Effector CD8-positive, alpha-beta T cell (primary cell): ENCODE measurements around the gene HTT-AS.
"Not testable (repeated sequence)": the region's sequence is repeated elsewhere in the genome, so short reads cannot be mapped to it uniquely, and the experiment has no call there.

ENCODE experiments used
- DNase-seq: peaks from one replicate; lab custom pipeline; 2025; lab: John Stamatoyannopoulos, UW

The HTT-AS gene

GRCh38 chr4:3051141-3051897, 23.0 kb downstream of the HTT-AS start:
- DNase-seq, result not testable (repeated sequence)

DNA sequence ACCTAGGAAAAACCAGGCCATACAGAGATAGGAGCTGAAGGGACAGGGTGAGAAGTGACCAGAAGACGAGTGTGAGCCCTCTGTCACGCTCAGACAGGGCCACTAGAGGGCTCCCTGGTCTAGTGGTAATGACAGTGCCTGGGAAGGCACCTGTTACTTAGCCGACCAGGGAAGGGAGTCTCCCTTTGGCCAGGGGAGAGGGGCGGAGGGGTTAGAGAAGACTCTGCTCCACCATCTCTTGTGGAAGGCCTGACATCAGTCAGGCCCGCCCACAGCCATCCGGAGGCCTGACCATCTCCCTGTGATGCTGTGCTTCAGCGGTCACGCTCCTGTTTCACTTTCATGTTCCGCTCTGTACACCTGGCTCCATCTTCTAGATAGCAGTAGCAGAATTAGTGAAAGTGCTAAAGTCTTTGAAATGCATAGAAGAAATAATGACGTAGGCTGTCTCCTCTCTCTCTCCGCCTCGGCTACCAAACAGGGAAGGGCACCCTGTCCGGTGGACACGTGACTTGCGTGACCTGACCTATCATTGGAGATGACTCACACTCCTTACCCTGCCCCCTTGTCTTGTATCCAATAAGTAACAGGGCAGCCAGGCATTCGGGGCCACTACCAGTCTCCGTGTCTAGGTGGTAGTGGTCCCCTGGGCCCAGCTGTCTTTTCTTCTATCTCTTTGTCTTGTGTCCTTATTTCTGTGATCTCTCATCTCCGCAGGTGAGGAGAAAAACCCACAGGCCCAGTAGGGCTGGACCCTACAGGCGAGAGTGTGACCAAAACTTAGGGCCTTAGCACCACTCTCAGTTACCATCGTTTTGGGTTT, 26.7 kb downstream of the HTT-AS start:
- DNase-seq, result peak; percentile 18

GRCh38 chr4:3046623-3047022, 27.7 kb downstream of the HTT-AS start:
- no peak for DNase-seq

GRCh38 chr4:3046162-3046561, 28.2 kb downstream of the HTT-AS start:
- DNase-seq, result no peak

DNA sequence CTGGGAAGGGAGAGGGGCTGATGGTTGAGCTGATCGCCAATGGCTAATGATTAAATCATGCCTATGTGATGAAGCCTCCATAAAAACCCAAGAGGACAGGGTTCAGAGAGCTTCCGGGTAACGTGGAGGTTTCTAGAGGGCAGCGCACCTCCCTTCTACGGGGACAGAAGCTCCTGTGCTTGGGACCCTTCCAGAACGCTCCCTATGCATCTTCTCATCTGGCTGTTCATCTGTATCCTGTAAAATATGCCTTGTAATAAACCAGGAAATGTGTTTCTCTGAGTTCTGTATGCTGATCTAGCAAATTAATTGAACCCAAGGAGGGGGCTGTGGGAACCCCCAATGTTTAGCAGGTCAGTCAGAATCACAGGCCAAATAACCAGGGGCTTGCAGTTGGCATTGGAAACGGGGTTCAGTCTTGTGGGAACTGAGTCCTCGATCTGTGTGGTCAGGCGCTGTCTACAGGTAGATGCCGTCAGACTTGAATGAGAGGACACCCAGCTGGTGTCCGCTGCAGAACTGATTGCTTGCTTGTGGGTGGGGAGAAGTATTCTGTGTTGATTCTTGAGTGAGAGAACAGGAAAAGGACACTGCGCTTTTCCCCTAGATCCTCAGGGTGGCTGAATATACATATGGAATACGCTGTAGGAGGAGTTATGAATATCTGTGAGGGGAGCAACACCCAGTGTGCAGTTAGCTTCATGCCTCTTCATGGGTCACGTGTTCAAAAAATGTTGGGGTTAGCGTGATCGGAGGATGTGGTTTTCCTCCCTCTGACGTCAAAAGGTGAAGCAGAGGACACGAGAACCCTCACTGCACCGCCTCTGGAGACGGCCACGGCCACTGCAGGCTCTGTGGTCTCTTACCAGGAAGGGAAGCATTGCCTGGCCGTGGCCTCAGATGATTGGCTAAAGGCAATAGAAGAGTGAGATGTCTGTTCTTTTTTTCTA, 29.2 kb downstream of the HTT-AS start:
- peak; percentile 34 for DNase-seq

DNA sequence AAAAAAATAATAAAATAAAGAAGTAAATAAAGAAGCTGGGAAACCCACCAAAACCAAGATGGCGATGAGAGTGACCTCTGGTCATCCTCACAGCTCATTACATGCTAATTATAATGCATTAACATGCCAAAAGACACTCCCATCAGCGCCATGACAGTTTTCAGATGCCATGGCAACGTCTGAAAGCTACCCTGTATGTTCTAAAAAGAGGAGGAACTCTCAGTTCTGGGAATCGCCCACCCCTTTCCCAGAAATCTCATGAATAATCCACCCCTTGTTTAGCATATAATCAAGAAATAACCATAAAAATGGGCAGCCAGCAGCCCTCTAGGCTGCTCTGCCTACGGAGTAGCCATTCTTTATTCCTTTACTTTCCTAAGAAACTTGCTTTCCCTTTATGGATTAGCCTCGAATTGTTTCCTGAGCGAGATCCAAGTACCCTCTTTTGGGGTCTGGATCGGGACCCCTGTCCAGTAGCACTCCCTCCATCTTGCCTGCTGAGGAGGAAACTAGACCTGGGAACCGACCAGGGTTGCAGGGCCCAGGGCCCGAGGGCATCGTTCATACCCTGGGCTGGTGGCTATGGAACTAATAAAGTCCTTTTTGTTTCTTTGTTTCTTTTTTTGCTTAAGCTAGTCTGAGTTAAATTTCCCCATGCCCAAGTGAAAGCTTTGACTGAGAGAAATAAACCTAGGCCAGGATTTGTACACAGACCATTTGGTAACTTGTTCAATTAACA, 30.9 kb downstream of the HTT-AS start:
- no peak for DNase-seq

DNA sequence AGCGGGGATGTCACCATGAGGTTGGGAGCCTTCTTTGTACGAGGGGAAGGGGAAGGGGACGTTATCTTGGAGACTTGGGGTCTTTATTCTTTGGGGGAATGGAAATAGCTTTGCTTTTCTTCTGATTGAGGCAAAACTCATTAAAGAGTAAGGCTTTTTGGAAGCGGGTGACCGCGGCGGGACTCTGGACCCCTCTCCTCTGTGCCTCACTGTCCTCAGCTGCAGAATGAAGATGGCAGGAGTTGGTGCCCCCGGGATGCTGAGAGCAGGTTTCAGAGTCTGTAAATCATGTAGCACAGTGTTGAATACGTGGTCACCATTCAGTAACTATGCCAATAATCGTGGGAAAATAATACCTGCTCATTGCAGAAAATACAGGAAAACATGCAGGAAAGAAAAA, 32.1 kb downstream of the HTT-AS start:
- DNase-seq, result no peak

DNA sequence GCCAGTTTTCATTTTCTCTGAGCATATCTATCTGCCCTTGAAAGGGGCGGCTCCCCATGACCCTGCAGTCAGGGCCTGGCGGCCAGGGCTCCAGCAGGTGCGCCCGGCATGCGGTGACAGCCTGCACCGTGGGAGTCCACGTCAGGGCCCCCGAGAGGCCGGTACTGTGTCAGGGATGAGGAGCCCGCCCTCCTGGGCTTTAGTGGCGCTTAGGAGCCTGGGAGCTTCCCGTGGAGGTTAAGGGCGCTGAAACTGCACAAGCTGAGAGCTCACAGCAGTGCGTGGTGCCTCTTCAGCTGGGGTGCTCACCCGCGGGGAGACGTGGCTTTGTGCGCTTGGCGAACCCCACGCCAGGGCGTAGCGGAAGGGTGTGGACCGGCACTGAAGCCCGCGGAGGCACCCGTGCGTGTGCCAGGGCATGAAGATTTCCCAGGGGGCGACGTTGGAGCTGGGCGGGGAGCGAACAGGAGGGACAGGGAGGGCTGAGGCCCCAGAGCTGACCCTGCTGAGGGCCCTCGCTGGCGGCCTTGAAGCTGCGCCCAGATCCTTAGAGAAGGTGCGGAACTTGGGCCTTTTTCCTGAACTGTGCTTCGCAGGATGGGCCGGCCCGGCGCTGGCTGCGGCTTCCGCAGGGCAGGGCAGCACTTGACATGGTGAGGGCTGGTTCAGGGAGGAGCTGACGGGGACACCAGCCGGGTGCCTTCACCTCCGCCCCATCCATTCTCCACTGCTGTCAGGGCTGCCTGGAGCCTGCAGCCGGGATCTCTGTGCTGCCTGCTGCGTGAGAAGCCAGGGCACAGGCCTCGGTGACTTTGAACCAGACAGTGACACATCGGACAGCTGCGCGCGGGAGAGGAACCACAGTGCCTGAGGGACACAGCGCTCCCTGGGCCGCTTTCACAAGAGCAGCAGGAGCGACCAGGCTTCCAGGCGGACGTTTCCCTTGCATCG, 32.9 kb downstream of the HTT-AS start:
- DNase-seq, result no peak

GRCh38 chr4:3040452-3041191, 33.7 kb downstream of the HTT-AS start:
- no peak for DNase-seq

DNA sequence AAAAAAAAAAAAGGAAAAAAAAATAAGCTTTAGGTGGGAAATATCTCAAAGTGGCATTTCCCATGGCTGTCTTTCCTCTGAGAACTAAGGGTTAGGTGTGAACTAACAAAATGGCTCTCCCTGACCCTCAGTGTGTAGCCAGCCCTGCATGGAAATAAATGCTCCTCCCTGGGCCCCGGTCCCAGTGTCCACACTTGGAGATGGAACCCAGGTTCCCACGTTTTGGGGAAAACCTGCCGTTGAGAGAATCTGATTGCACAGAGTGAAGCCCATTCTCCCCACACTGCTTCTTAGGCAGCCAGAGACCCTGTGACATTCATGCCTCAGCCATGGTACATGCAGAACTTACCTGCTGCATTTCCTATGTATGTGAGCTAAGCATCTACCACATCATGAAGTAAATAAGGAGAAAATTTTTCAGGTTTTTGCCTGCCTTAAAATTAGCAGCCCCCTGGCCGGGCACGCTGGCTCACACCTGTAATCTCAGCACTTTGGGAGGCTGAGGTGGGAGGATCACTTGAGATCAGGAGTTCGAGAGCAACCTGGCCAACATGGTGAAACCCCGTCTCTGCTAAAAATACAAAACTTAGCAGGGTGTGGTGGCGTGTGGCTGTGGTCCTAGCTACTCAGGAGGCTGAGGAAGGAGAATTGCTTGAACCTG, 34.5 kb downstream of the HTT-AS start:
- DNase-seq, result no peak

GRCh38 chr4:3037957-3038461, 36.3 kb downstream of the HTT-AS start:
- DNase-seq, result no peak

- no peak for DNase-seq
Measured at GRCh38 chr4:3036131-3036952, 38.0 kb downstream of the HTT-AS start.

- no peak for DNase-seq
Measured at GRCh38 chr4:3035674-3036073, 38.7 kb downstream of the HTT-AS start.

DNA sequence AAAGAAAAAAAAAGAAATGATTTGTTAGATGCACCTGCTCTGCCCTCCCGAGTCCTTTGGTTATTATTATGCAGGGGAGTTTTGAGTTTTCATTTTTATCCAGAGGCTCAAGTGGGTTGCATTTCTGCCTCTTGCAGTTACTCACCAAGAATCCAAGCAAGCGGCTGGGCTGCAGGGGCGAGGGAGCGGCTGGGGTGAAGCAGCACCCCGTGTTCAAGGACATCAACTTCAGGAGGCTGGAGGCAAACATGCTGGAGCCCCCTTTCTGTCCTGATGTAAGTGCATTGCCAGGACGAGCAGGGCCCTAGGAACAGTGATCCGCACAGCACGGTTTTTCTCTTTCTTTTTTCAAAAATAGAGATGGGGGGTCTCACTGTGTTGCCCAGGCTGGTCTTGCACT, 39.1 kb downstream of the HTT-AS start:
- no peak for DNase-seq

DNA sequence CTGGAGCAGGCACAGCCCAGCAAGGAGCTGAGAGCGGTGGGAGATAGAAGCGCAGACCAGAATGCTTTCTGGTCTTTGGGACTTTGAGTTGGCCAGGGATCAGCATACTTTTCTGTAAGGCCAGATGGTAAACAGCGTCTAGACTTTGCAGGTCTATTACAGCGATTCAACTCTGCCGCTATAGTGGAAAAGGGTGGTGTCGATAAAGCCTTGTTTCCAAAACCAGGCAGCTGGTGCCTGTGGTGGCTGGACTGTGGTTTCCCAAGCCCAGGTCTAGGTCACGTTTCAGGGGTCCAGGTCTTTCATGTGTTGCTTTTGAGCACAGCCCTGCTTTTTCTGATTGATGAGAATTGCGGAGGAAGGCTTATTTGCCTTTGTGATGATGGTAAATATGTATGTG, 40.1 kb downstream of the HTT-AS start:
- no peak for DNase-seq

DNA sequence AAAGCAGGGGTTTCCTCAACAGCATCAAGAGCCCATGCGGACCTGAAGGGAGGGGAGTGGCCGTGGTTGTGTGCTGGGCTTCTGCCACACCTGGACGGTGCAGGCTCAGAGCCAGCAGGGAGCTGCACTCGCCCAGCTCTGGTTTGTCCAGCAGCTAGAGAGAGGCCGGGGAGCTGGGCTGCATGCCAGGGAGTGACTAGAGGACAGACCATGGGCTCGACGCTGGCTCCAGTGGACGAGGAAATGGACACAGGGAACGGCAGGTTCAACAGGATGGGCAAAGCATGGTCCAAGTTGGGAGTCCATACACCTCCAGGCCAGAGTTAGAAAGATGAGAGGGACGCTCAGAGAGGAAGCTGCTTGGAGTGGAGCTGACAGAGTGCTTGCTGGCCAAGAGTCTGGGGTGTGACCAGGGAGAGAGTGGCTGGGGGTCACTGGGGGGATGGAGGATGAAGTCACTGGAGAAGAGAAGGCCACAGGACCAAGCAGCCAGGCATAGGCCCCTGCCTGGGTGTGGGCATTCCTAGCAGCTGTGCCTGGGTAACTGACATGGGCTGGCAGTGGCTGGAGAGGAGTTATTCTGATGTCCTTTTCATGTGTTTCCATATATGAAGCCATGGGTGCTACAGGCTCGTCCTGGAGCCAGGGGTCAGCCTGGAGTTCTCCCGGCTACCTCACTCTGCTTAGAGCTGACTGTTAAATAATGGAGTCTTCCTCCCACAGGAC, 42.8 kb downstream of the HTT-AS start:
- no peak for DNase-seq
